Effector memory CD8-positive, alpha-beta T cell (primary cell): Measurements from ENCODE around the gene SPINK2.

Experiments used
- ATAC-seq: fragments of 150-1000 bp; cut with Tn5 transposase; replicated peaks from 2 replicates; pipeline ENCODE4 v1.10.0; 2021; ENCODE audit warnings: mild to moderate bottlenecking, moderate library complexity
- DNase-seq, 3 experiments: peaks; one replicate each; pipeline ENCODE4 v3.0.0; 2021
- H3K27ac Mint-ChIP-seq, 2 donors: one replicate each; pipeline ENCODE4 v1.8.0; 2022; ENCODE audit warnings: mild to moderate bottlenecking in 2 of 2, mixed read lengths in 2 of 2, moderate library complexity in 2 of 2
- H3K27me3 Mint-ChIP-seq, 2 donors: one replicate each; pipeline ENCODE4 v1.8.0; 2022; ENCODE audit warnings: mixed read lengths in 2 of 2
- H3K36me3 Mint-ChIP-seq: one replicate; pipeline ENCODE4 v1.8.0; 2022; ENCODE audit warnings: mild to moderate bottlenecking, moderate library complexity, mixed read lengths; ENCODE audit not compliant: insufficient read depth
- H3K4me1 Mint-ChIP-seq, 2 donors: one replicate each; pipeline ENCODE4 v1.8.0; 2022; ENCODE audit warnings: low read depth in 2 of 2, mixed read lengths in 2 of 2
- H3K4me3 Mint-ChIP-seq, 2 donors: one replicate each; pipeline ENCODE4 v1.8.0; 2022; ENCODE audit warnings: mild to moderate bottlenecking in 2 of 2, mixed read lengths in 2 of 2, moderate library complexity in 2 of 2
- H3K9me3 Mint-ChIP-seq, 2 donors: one replicate each; pipeline ENCODE4 v1.8.0; 2022; ENCODE audit warnings: mixed read lengths in 2 of 2

SPINK2 gene

DNA sequence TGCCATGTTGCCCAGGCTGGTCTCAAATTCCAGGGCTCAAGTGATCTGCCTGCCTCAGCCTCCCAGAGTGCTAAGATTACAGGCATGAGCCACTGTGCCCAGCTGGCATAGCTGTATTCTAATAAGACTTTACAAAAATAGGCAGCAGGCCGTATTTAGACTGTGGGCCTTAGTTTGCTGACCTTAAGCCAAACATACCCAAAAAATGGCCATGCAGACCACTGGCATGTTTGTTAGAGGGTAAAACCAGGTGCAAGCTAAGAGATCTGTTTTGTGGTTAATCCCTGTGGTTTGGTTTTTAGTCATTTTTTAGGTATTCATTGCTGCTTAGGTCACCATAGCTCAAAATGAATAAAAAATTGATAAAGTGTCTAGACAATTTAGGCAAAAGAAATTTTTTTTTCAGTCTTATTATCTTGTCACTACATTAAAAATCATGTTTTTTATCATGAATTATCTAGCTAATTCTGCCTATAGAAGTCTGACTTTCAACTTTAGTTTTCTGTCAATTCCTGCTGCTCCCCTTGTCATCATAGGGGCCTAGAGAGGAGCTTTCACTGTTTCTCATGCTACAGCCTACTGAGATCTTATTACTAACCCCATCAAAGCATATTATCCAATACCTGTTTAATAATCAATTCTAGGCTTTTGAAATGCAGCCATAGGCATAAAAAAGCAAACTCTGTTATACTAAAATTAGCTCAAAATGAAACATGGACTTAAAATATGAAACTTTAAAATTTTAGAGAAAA is 7.5 kb upstream of the SPINK2 start:
- no peak for ATAC-seq
- Mint-ChIP-seq H3K27ac (no peak overlapping the region), H3K36me3 (no peaks in the 10 kb centered on the region), H3K4me1 (no peaks in the 10 kb centered on the region), H3K9me3 (no peaks in the 10 kb centered on the region), H3K27me3 (no peaks in the 10 kb centered on the region), H3K4me3 (no peak overlapping the region)
- DNase-seq, result no peak

DNA sequence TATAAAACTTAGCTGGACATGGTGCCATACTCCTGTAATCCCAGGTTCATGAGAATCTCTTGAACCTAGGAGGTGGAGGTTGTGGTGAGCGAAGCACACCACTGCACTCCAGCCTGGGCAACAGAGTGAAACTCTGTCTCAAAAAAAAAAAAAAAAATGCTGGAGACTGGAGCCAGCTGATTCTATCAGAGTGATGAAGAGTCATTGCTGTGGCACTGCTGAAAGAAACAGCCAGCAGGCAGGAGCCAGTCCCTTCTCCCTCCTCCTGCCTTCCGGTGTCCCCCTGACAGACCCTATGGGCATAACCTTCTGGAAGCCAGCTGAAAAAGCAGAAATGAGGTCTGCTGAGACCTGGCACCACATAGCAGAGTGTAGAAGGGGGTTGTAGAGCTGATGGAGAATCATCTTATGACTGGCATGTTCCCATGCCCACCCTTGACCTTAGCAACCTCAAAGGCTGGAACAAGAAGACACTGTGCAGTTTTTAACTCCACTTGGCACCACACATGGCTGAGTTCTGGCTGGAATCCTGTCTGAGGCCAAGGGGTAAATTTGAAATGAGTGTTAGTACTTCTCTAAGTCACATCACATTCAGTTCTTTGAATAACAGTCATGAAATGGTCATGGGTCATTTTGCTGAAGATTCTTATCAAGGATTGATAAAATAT is 2.6 kb upstream of the SPINK2 start:
- Mint-ChIP-seq H3K4me3 (no peak overlapping the region), H3K4me1 (peaks cover 7 to 8% of the 10 kb centered on the region in 2 donors), H3K9me3 (no peaks in the 10 kb centered on the region), H3K27ac (no peak overlapping the region), H3K27me3 (no peaks in the 10 kb centered on the region), H3K36me3 (no peaks in the 10 kb centered on the region)
- no peak for DNase-seq
- ATAC-seq, result no peak

DNA sequence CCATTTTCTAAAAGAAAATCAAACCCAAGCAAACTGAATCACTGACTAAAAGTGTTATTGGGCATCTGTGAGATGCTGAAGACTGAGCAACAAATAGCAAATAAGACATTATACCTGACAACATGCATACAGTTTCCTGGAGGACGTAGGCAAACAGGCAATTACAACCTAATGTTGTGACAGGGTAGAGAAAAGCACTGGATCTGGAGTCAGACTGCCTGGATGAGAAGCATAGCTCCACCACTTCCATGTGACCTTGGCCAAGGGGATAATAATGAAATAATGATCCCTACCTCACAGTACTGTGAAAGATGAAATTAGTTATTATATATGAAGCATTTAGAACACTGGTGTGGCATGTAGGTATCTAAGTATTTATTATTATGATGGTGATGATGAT is 2.7 kb downstream of the SPINK2 start:
- DNase-seq (no peak), ATAC-seq (no peak)
- H3K4me1 Mint-ChIP-seq, result peaks cover 13 to 15% of the 10 kb centered on the region in 2 donors
- no peak overlapping the region for H3K27ac Mint-ChIP-seq
- H3K27me3 Mint-ChIP-seq, result no peaks in the 10 kb centered on the region
- no peak overlapping the region for H3K4me3 Mint-ChIP-seq
- H3K9me3 Mint-ChIP-seq, result no peaks in the 10 kb centered on the region
- no peaks in the 10 kb centered on the region for H3K36me3 Mint-ChIP-seq

DNA sequence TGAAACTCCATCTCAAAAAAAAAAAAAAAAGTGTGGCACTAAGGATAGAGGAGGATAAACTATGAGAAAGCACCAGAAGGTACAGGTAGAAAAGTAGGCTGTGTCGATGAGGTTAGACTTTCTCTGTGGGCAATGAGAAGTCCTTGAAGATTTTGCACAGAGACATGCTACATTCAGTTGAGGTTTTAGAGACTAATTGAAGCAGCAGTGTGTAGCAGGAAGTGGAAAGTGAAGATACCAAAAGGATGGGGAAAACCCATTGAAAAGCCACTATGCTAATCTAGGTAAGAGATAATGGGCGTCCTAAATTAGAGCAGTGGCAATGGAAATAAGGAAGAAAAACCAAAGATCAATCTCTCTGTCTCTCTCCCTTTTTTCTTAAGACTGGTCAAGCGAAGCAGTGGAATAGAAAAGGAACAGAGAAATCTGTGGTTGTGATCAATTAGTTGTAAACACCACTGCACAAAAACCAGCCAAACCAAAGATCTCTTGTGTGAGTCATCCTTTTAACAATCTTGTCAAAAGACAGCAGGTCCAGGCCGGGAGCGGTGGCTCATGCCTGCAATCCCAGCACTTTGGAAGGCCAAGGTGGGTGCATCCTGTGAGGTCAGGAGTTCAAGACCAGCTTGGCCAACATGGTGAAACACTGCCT is 3.5 kb downstream of the SPINK2 start:
- no peaks in the 10 kb centered on the region for H3K27me3 Mint-ChIP-seq
- no peak for DNase-seq
- no peaks in the 10 kb centered on the region for H3K9me3 Mint-ChIP-seq
- H3K27ac Mint-ChIP-seq, result peak overlapping the region in 1 of 2 donors; percentile 63
- H3K4me3 Mint-ChIP-seq, result peak overlapping the region in 1 of 2 donors; percentile 5
- no peaks in the 10 kb centered on the region for H3K36me3 Mint-ChIP-seq
- ATAC-seq, result peak; percentile 40
- H3K4me1 Mint-ChIP-seq, result peaks cover 13 to 15% of the 10 kb centered on the region in 2 donors

DNA sequence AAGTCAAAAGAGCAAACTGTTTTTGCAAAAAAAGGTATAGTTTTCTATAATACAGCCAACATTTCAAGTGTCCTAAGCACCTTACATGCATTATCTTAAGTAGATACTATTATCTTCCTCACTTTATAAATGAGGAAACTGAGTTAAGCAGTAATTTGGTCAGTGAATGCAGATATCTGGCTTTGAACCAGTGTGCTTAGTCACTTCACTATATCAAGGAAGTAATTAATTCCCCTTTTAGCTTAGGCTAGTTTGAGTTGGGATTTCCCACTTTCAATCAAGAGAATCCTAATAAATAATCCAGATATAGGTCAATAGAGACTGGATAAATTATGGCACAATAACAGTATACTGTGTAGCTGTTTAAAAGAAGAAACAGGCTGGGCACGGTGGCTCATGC is 14.8 kb downstream of the SPINK2 start:
- DNase-seq (no peak), ATAC-seq (no peak)
- H3K27me3 Mint-ChIP-seq, result peaks cover 0 to 7% of the 10 kb centered on the region in 2 donors

DNA sequence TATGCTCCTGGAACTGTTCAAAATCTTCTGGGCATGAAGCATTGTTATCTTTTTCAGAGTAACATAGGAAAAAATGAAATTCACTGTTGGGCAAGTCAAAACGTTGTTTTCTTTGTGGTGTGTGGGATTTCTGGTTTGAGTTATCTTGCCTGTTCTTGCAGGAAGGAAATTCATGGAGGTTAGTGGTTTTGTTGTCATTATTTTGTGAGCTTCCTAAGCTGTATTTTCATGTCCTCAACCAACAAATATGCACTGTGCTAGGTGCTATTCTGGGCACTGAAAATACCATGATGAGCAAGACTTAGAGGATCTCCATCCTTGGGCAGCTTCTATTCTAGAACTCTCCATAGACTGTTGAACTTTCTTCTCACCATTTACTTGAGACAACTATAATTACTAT is 16.9 kb downstream of the SPINK2 start:
- ATAC-seq (no peak), DNase-seq (no peak)
- no peaks in the 10 kb centered on the region for H3K27me3 Mint-ChIP-seq
- H3K4me1 Mint-ChIP-seq, result peaks cover 5 to 9% of the 10 kb centered on the region in 2 donors
- H3K9me3 Mint-ChIP-seq, result no peaks in the 10 kb centered on the region
- peak overlapping the region in 1 of 2 donors; percentile 18 for H3K4me3 Mint-ChIP-seq
- no peak overlapping the region for H3K27ac Mint-ChIP-seq
- H3K36me3 Mint-ChIP-seq, result no peaks in the 10 kb centered on the region

More for the DNA sequence above, 14.8 kb downstream of the SPINK2 start:
- H3K27ac Mint-ChIP-seq, result no peak overlapping the region
- no peaks in the 10 kb centered on the region for H3K9me3 Mint-ChIP-seq
- H3K4me3 Mint-ChIP-seq, result no peak overlapping the region
- peaks cover 4 to 9% of the 10 kb centered on the region in 2 donors for H3K4me1 Mint-ChIP-seq
- no peaks in the 10 kb centered on the region for H3K36me3 Mint-ChIP-seq

DNA sequence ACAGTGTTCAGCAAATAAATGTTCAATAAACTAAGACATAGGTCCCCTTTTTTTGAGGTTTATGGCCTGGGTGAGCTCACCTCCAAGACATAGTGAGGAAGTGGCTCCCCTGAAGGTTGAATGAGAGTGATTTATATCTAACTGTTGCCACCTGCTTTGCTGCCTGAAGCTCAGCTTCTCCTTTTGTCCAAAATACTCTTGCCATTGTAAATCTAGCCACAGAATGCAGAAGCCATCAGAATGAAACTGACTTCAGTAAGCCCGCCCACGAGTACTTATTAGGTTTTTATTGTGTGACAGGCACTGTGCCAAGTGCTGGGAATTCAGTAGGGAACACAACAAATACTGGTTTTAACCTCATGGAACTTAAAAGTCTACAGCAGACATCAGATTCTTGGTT is 18.0 kb downstream of the SPINK2 start:
- DNase-seq, result no peak
- no peaks in the 10 kb centered on the region for H3K36me3 Mint-ChIP-seq
- no peak for ATAC-seq

DNA sequence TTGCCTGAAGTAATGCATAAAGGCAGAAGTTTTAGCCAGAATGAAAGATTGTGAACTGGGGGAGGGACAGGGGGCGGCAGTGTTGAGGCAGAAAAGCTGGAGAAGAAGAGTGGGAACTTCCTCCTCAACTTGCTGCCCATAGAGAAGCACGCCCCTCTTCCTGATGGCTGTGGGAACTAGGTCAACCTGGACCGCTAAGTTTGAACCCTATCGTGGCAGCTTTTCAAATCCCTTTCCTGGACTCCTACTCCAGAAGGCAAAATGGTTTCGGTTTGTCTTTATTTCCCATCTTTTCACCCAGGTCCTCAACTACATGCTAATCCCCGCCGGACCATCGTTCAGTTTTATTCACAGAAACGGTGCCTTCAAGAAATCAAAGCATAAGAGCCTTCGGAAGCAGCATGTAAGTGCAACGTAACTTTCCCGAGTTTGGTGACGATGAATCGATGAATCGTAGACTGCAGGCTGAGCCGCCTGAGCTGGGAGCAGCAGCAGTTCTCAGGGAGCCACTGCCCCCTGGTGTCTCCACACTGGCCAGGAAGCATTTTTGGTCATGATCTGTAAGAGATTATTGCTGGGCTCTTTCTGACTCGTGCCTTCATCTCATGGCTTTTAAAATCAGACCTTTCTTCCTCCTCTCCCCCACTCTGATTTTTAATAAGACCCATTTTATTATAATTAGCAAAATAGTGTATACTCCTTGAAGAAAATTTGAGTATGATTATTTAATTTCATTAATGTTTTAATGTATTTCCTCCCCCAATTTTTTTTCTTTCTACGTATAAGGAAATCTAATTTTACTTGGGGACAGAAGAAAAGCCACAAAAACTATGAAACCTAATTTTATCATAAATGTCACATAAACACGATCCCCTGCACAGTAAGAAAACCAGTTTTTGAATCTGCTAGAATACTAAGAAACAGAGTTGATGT is 21.4 kb downstream of the SPINK2 start:
- Mint-ChIP-seq H3K4me3 (peak overlapping the region; percentile 90 to 93), H3K4me1 (peaks cover 9 to 10% of the 10 kb centered on the region in 2 donors), H3K27me3 (no peaks in the 10 kb centered on the region), H3K9me3 (no peaks in the 10 kb centered on the region), H3K27ac (peak overlapping the region; percentile 92 to 93), H3K36me3 (no peaks in the 10 kb centered on the region)
- DNase-seq (peak; percentile 70 to 82 (median 74)), ATAC-seq (peak; percentile 98)

More for the DNA sequence above, 18.0 kb downstream of the SPINK2 start:
- no peaks in the 10 kb centered on the region for H3K27me3 Mint-ChIP-seq
- no peak overlapping the region for H3K27ac Mint-ChIP-seq
- H3K9me3 Mint-ChIP-seq, result no peaks in the 10 kb centered on the region
- peaks cover 10 to 13% of the 10 kb centered on the region in 2 donors for H3K4me1 Mint-ChIP-seq
- H3K4me3 Mint-ChIP-seq, result no peak overlapping the region

DNA sequence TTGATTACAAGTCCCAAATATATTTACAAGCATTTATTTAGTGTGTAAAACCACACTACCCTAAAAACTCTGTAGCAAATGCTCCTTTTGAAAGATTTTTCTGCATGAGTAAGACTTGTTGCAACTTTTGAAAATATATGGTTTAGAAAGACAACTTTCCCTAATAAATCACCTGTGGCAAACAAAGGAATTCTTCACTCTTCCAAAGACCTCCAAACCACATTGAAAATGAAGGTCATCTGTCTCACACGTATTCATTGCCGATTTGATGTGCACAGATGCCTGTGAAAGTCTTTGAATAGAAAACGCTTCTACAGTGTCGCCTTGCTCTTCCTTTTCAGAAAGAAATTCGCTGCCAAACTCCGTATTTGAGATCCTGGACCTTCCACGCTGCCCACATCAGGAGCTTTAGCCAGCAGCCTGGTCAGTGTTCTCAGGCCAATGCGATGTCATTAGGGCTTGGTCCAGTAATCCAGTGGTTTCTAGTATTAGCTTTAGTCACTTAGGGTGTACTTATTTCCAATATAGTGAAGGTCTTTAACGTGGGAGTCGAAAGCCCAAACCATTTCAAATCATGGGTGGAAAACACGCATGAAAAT is 22.2 kb downstream of the SPINK2 start:
- Mint-ChIP-seq H3K4me3 (peak overlapping the region; percentile 90 to 93), H3K36me3 (no peaks in the 10 kb centered on the region), H3K9me3 (no peaks in the 10 kb centered on the region), H3K27me3 (no peaks in the 10 kb centered on the region), H3K4me1 (peaks cover 4 to 6% of the 10 kb centered on the region in 2 donors), H3K27ac (peak overlapping the region; percentile 92 to 93)
- ATAC-seq (no peak), DNase-seq (no peak)

DNA sequence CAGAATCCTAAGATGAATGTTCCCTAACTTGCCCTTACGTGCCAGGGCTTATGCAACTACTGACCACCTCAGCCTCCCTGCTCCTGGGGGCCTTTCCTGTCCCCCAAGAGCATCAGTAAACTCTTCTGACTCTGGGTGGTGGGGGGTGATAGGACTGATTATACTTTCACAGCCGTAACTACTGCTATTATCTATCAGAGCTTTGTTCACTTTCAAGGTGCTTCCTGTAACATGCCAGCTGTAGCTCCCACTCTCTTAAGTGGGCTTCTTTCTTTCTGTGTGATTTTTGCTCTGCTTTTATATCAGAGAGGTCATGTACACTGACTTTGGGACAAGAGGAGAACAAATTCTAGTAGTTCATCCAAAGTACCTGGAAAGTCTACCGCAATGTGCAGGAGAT is 25.3 kb downstream of the SPINK2 start:
- H3K9me3 Mint-ChIP-seq, result no peaks in the 10 kb centered on the region
- peaks cover 4 to 6% of the 10 kb centered on the region in 2 donors for H3K4me1 Mint-ChIP-seq
- no peak overlapping the region for H3K4me3 Mint-ChIP-seq
- ATAC-seq (no peak), DNase-seq (no peak)
- H3K27me3 Mint-ChIP-seq, result no peaks in the 10 kb centered on the region
- no peak overlapping the region for H3K27ac Mint-ChIP-seq
- no peaks in the 10 kb centered on the region for H3K36me3 Mint-ChIP-seq

DNA sequence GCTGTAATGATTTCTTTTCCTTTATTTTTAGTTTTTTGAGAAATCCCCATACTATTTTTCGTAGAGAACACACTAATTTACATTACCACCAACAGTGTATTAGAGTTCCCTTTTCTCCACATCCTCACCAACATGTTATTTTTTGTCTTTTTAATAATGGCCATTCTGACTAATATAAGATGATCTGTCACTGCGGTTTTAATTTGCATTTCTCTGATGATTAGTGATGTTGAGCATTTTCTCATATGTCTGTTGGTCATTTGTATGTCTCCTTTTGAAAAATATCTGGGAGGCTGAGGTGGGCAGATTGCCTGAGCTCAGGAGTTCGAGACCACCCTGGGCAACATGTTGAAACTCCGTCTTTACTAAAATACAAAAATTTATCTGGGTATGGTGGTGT is 30.2 kb downstream of the SPINK2 start:
- no peaks in the 10 kb centered on the region for H3K4me1 Mint-ChIP-seq
- ATAC-seq, result no peak
- H3K4me3 Mint-ChIP-seq, result no peak overlapping the region
- H3K9me3 Mint-ChIP-seq, result no peaks in the 10 kb centered on the region
- no peaks in the 10 kb centered on the region for H3K27me3 Mint-ChIP-seq
- no peaks in the 10 kb centered on the region for H3K36me3 Mint-ChIP-seq
- no peak for DNase-seq
- no peak overlapping the region for H3K27ac Mint-ChIP-seq

DNA sequence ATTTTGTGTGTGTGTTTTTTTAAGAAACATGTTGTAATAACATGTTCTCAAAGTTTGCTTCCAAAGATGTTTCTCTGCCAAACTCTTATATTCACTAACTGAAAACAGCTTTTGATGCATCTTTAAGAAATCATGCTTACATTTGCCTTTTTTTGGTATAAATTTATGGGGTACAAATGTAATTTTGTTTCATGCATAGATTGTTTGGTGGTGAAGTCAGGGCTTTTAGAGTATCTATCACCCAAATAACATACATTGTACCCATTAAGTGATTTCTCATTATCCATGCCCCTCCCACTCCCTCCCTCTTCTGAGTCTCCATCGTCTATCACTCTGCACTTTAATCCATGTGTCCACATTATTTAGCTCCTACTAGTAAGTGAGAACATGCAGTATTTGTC is 30.8 kb downstream of the SPINK2 start:
- Mint-ChIP-seq H3K4me3 (no peak overlapping the region), H3K36me3 (no peaks in the 10 kb centered on the region), H3K27ac (no peak overlapping the region), H3K9me3 (no peaks in the 10 kb centered on the region), H3K4me1 (no peaks in the 10 kb centered on the region), H3K27me3 (no peaks in the 10 kb centered on the region)
- ATAC-seq, result no peak
- no peak for DNase-seq

DNA sequence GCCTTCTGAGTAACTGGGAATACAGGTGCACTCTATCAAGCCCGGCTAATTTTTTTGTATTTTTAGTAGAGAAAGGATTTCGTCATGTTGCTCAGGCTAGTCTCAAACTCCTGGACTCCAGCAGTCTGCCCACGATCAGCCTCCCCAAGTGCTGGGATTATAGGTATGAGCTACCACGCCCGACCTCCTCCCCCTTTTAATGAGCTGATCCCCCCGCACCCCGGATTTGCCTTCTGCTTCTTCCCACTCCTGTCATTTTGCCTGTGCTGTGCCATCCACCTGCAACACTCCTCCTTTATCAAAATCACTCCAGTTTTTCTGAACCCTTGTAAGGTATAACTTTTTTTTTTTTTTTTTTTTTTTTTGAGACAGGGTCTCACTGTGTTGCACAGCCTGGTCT is 33.4 kb downstream of the SPINK2 start:
- H3K27ac Mint-ChIP-seq, result peak overlapping the region in 1 of 2 donors; percentile 11
- no peaks in the 10 kb centered on the region for H3K4me1 Mint-ChIP-seq
- ATAC-seq (no peak), DNase-seq (no peak)
- H3K4me3 Mint-ChIP-seq, result no peak overlapping the region
- H3K9me3 Mint-ChIP-seq, result no peaks in the 10 kb centered on the region
- peaks cover 3% of the 10 kb centered on the region for H3K36me3 Mint-ChIP-seq
- H3K27me3 Mint-ChIP-seq, result peaks cover 0 to 8% of the 10 kb centered on the region in 2 donors
